Right atrium auricular region (tissue), 2 donors: ENCODE results near the gene SVIL. TPM values are rescaled to one million over a fixed set of nuclear protein-coding genes. Genes with fewer than 3 reads are reported as not detected.
"Not testable (repeated sequence)": the region's sequence is repeated elsewhere in the genome, so short reads cannot be mapped to it uniquely, and the experiment has no call there.

Experiments used
- DNase-seq: peaks from one replicate; pipeline ENCODE4 v3.0.0-alpha.2; 2019; ENCODE audit warnings: low spot score
- H3K27ac ChIP-seq, 2 donors: fragments of 200-600 bp; sonication (generic); 1 replicate in 1 of 2; 2 replicates in 1 of 2; pipeline ENCODE4 v1.5.1; 2016 to 2019
- H3K27me3 ChIP-seq, 2 donors: fragments of 200-600 bp; sonication (generic); one replicate each; pipeline versions ENCODE4 v1.5.1 to v1.6.0; 2017 to 2019
- H3K36me3 ChIP-seq: fragments of 200-600 bp; sonication (generic); one replicate; pipeline ENCODE4 v1.5.1; 2016
- H3K4me1 ChIP-seq, 2 donors: fragments of 200-600 bp; sonication (generic); one replicate each; pipeline versions ENCODE4 v1.5.1 to v1.6.0; 2017 to 2019
- H3K4me3 ChIP-seq, 2 donors: fragments of 200-600 bp; sonication (generic); 1 replicate in 1 of 2; 2 replicates in 1 of 2; pipeline ENCODE4 v1.5.1; 2017 to 2019; ENCODE audit warnings: mild to moderate bottlenecking in 1 of 2, moderate library complexity in 1 of 2
- H3K9me3 ChIP-seq, 2 donors: fragments of 200-600 bp; sonication (generic); one replicate each; pipeline ENCODE4 v1.5.1; 2019
- total RNA-seq, 2 donors: library from RNA; depleted of rRNA; stranded (reverse); fragments of >200 nt; gene quantifications; one replicate each; pipeline ENCODE4 v1.1.0, GENCODE V29; 2016
- TF ChIP-seq, protein P1 (sequence below), 2 donors: fragments of 200-600 bp; sonication (generic); IDR thresholded peaks; one replicate each; pipeline ENCODE4 v1.5.1; 2019; ENCODE audit warnings: antibody characterized with exemption in 2 of 2

SVIL gene
- total RNA-seq, 2 donors from 2014 or later, result 260 to 340 TPM

DNA sequence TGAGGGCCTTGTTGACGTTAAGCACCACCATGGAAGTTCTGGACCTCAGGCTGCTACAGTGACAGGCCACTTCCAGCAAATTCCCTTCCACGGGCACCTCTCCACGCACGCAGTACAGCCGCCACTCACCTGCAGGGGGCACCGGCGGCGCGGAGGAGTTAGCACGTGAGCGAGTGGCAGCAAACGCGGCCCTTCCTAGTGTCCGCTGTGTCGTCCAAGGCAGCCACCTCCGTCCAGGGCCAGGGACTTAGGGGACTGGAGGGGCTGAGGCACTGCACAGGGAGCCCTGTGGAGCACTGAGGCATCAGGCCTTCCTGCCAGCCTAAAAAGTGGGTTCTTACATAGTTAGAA is 164.4 kb downstream of the SVIL start:
- TF ChIP-seq, protein P1, sequence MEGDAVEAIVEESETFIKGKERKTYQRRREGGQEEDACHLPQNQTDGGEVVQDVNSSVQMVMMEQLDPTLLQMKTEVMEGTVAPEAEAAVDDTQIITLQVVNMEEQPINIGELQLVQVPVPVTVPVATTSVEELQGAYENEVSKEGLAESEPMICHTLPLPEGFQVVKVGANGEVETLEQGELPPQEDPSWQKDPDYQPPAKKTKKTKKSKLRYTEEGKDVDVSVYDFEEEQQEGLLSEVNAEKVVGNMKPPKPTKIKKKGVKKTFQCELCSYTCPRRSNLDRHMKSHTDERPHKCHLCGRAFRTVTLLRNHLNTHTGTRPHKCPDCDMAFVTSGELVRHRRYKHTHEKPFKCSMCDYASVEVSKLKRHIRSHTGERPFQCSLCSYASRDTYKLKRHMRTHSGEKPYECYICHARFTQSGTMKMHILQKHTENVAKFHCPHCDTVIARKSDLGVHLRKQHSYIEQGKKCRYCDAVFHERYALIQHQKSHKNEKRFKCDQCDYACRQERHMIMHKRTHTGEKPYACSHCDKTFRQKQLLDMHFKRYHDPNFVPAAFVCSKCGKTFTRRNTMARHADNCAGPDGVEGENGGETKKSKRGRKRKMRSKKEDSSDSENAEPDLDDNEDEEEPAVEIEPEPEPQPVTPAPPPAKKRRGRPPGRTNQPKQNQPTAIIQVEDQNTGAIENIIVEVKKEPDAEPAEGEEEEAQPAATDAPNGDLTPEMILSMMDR (IDR thresholded peaks at IDR 0.05), result peak; percentile 23 to 62
- H3K4me1 ChIP-seq, result peaks cover 0 to 53% of the 10 kb centered on the region in 2 donors
- no peak for DNase-seq
- no peak overlapping the region for H3K4me3 ChIP-seq
- H3K9me3 ChIP-seq, result no peaks in the 10 kb centered on the region
- peak overlapping the region; percentile 56 to 61 for H3K27ac ChIP-seq
- H3K27me3 ChIP-seq, result no peaks in the 10 kb centered on the region
- peaks cover 96% of the 10 kb centered on the region for H3K36me3 ChIP-seq

DNA sequence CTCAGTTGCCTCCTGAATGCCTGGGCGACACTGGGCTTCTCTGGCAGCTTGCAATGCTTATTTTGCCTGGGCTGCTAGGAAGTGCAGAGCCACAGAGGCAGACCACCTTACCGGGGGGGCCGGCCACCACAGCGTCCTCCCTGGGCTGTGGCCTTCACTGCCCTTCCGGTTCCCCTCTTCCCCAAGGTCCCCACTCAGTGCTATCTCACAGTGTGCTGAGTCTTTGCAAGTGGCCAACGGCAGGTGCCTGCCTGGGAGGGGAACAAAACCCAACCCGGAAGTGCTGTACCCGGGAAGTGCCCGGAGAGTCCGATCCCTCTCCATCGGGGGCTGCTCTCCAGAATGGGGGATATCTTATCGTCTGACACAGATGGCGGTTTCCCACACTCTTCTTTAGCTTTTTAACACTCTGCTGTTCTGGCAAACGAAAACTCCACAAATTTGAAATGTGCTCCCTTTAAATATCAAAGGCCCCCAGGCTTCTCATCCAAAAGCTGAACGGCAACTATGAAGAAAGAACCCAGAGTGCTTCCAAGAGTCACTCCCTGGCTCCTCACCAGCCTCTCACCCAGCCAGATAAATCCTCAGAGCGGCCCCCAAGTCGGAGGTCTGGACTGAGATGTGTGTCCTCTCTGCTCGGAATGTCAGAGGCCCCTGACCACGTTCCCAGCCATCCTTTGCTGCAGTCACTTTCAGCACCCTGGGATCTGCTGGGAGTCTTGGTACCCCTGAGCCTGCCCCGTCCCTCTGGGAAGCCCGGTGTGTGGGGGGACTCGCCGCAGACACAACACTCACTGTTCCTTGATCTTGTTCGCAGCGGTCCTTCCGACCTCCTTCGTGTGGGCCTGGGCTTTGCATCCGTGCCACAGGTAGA is 165.1 kb downstream of the SVIL start:
- Histone ChIP-seq H3K36me3 (peaks cover 96% of the 10 kb centered on the region), H3K4me1 (peaks cover 0 to 54% of the 10 kb centered on the region in 2 donors), H3K9me3 (no peaks in the 10 kb centered on the region), H3K27ac (peak overlapping the region; percentile 56 to 61), H3K4me3 (no peak overlapping the region), H3K27me3 (no peaks in the 10 kb centered on the region)
- TF ChIP-seq, protein P1 (IDR thresholded peaks at IDR 0.05), result no peak
- DNase-seq, result no peak

DNA sequence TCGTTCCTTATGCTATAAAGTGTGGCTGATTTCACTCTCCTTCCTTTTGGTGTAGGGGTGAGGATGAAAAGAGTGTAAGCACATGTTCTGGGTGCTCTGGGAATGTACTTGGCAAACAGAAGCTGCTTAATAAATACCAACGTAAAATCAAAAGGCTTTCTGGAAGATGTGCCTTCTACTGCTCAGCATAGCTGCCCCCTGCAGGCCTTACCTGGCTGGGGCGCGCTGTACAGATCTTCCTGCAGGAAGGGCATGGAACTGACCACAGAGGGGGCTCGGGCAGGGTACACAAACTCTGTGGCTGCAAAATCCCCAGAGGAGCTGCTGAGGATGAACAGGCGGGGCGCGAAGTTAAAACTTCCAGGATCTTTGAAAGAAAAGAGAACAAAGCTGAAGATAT is 169.4 kb downstream of the SVIL start:
- Histone ChIP-seq H3K36me3 (peaks cover 94% of the 10 kb centered on the region), H3K4me1 (peaks cover 0 to 24% of the 10 kb centered on the region in 2 donors), H3K4me3 (no peak overlapping the region), H3K27ac (peak overlapping the region; percentile 51 to 63), H3K9me3 (no peaks in the 10 kb centered on the region), H3K27me3 (no peaks in the 10 kb centered on the region)
- DNase-seq, result no peak
- TF ChIP-seq, protein P1 (IDR thresholded peaks at IDR 0.05), result no peak

DNA sequence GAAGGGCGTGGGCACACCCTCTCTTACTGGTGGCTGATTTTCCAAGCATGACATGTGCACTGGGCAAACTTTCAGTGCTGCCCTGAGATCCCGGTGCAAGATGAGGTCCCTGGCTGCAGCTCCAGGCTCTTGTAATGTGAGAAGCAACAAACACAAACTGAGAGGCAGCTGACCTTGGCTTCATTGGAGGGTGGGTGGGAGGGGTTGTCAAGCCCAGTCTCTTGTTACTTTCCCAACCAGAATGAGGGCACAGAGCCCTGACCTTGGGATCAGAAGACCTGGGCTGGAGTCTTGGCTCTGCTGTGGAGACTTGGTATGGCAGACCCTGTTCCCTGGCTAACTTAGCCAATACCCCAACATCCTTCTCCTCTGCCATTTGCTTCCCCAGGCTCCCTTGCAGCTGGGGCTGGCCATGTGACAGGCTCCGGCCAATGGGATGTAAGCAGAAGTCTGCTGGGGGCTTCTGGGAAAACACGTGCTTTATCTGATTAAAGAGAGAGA is 170.1 kb downstream of the SVIL start:
- peaks cover 94% of the 10 kb centered on the region for H3K36me3 ChIP-seq
- DNase-seq, H3K4me3 ChIP-seq, H3K27me3 ChIP-seq, H3K9me3 ChIP-seq: not testable (repeated sequence)
- H3K4me1 ChIP-seq, result peaks cover 0 to 18% of the 10 kb centered on the region in 2 donors
- peak overlapping the region; percentile 51 to 63 for H3K27ac ChIP-seq

DNA sequence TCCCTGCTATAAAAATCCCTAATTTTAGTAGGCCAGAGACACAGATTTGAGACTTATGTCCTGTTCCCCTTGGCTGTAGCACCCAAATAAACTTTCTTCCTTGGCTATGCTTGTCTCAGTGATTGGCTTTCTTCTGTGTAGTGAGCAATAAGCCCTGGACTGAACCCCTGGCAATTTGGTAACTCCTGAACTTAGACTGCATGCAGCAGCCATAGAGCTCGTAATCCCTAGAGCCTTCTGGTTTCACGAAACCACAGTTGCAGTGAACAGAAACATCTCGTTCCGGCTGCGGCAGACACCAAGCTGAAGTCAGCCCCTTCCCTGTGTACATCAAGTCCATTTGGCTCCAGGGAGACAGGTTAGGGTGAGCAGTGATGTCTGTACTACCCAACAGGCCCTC is 173.7 kb downstream of the SVIL start:
- H3K4me3 ChIP-seq, result no peak overlapping the region
- no peaks in the 10 kb centered on the region for H3K9me3 ChIP-seq
- H3K27me3 ChIP-seq, result no peaks in the 10 kb centered on the region
- DNase-seq, result no peak
- TF ChIP-seq, protein P1 (IDR thresholded peaks at IDR 0.05), result no peak
- peaks cover 96% of the 10 kb centered on the region for H3K36me3 ChIP-seq
- peaks cover 0 to 17% of the 10 kb centered on the region in 2 donors for H3K4me1 ChIP-seq
- H3K27ac ChIP-seq, result no peak overlapping the region

DNA sequence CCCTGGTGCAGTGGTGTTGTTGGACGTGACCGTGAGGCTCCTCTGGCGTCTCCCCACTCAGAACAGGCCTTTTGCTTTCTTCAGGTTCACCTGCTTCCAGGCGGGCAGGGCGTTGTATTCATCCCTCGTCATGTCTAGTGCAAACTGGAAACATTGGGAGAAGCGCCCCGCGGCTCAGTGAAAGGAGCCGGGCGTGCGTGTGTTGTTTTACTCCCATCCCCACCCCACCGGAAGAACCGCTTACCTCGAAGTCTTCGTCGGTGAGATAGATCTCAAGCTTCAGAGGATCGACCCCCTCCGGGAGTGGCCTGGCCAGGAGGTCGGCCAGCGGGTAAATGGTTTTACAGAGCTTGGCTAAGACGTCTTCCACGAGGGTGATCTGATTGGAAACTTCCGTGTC is 176.6 kb downstream of the SVIL start:
- H3K9me3 ChIP-seq, H3K4me3 ChIP-seq, H3K27me3 ChIP-seq, DNase-seq, H3K4me1 ChIP-seq: not testable (repeated sequence)
- Histone ChIP-seq H3K36me3 (peaks cover 69% of the 10 kb centered on the region), H3K27ac (peak overlapping the region; percentile 8 to 56)
